Progenitor cell of endocrine pancreas (in vitro differentiated cells): ENCODE data around the gene SPRR2F. TPM values are rescaled to one million over a fixed set of nuclear protein-coding genes. Genes with fewer than 3 reads are reported as not detected.

ENCODE experiments used
- DNase-seq: peaks from one replicate; pipeline ENCODE4 v3.0.0; 2021; ENCODE audit warnings: low spot score; ENCODE audit not compliant: unreplicated experiment
- H3K27ac Mint-ChIP-seq: 2 replicates; pipeline ENCODE4 v1.8.0; 2021; ENCODE audit warnings: mild to moderate bottlenecking, moderate library complexity, mixed read lengths
- H3K27me3 Mint-ChIP-seq: 2 replicates; pipeline ENCODE4 v1.8.0; 2021; ENCODE audit warnings: mixed read lengths
- H3K36me3 Mint-ChIP-seq: 2 replicates; pipeline ENCODE4 v1.8.0; 2022; ENCODE audit warnings: mixed read lengths; ENCODE audit not compliant: insufficient read depth
- H3K4me1 Mint-ChIP-seq: 2 replicates; pipeline ENCODE4 v1.8.0; 2021; ENCODE audit warnings: low read depth, mixed read lengths
- H3K4me3 Mint-ChIP-seq: 2 replicates; pipeline ENCODE4 v1.8.0; 2021; ENCODE audit warnings: low read depth, mild to moderate bottlenecking, moderate library complexity, mixed read lengths
- H3K9me3 Mint-ChIP-seq: 2 replicates; pipeline ENCODE4 v1.8.0; 2021; ENCODE audit warnings: low read depth, mixed read lengths
- total RNA-seq: library from RNA; stranded (reverse); gene quantifications from 2 replicates; pipeline ENCODE4 v1.2.1, GENCODE V29; 2021
- TF ChIP-seq, protein P1 (sequence below): fragments of 200-600 bp; sonication (generic); IDR thresholded peaks from one replicate; pipeline ENCODE4 v1.5.0; 2021; ENCODE audit warnings: antibody characterized with exemption, mild to moderate bottlenecking; ENCODE audit not compliant: unreplicated experiment

SPRR2F gene
- total RNA-seq, 1 donor from 2014 or later = 1.7 TPM

DNA sequence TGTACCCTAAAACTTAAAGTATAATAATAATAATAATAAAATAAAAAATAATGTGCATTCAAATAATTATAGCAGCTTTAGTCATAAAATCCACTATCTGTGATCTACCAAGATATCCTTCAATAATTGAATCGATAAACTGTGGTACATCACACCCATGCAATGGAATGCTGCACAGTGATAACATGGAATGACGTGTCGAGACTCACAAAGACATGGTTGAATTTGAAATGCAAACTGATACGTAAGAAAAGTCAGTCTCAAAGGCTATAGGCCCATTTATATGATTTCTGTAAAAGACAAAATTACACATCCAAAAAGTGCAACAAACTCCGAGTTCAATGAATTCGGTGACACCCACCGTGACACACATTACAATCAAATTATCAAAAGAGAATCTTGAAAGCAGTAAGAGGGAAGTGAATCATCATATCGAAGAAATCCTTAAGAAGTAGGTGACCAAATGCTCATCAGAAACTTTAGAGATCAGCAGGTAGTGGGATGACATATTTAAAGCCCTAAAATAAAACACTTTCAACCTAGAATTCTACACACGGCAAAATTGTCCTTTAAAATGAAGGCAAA is 13.8 kb downstream of the SPRR2F start:
- Mint-ChIP-seq H3K4me1 (no peaks in the 10 kb centered on the region), H3K4me3 (no peak overlapping the region)
- no peak for DNase-seq

DNA sequence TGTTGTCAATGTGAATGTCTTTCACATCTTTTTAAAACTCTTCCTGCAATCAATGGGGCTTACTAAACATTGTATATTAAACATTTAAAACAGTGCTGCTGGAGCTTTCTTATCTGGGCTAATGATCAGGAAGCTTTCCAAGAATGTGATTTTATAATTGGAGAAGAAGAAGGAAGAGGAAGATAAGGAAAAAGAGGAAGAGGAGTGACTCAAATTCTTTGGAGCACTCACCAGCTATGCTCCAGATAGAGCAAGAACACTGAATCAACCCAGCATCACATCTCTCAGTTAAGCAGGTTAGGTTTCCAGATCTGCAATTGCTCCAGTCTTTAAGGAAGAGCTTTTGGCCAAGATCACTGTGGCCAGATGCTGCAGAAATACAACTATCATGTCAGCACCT is 17.6 kb downstream of the SPRR2F start:
- no peak for DNase-seq
- Mint-ChIP-seq H3K9me3 (no peaks in the 10 kb centered on the region), H3K27ac (no peak overlapping the region), H3K27me3 (no peaks in the 10 kb centered on the region), H3K4me1 (no peaks in the 10 kb centered on the region), H3K36me3 (no peaks in the 10 kb centered on the region), H3K4me3 (no peak overlapping the region)
- TF ChIP-seq, protein P1, sequence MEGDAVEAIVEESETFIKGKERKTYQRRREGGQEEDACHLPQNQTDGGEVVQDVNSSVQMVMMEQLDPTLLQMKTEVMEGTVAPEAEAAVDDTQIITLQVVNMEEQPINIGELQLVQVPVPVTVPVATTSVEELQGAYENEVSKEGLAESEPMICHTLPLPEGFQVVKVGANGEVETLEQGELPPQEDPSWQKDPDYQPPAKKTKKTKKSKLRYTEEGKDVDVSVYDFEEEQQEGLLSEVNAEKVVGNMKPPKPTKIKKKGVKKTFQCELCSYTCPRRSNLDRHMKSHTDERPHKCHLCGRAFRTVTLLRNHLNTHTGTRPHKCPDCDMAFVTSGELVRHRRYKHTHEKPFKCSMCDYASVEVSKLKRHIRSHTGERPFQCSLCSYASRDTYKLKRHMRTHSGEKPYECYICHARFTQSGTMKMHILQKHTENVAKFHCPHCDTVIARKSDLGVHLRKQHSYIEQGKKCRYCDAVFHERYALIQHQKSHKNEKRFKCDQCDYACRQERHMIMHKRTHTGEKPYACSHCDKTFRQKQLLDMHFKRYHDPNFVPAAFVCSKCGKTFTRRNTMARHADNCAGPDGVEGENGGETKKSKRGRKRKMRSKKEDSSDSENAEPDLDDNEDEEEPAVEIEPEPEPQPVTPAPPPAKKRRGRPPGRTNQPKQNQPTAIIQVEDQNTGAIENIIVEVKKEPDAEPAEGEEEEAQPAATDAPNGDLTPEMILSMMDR = no peak

More for the DNA sequence above, 13.8 kb downstream of the SPRR2F start:
- Mint-ChIP-seq H3K27ac (no peak overlapping the region), H3K27me3 (no peaks in the 10 kb centered on the region), H3K36me3 (no peaks in the 10 kb centered on the region), H3K9me3 (no peaks in the 10 kb centered on the region)
- TF ChIP-seq, protein P1 = no peak

DNA sequence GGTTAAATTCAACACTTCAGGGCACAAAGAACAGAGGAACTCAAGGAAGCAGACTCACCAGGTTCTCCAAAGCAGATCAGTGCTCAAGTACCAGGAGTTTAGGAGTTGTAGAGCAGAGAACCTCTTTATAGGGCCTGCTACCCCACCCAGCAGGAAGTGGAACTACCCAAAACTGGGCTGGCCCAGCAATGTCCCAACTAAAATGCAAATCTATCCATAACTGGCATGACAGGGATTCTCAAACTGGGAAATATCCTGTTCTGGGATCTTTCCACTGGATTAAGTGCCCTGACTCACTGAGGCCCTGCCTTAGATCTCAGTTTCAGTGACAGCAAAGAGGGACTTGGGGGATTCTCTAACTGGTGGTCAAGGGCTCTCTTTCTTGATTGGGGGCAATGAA is 18.9 kb downstream of the SPRR2F start, which contains the start of gene SPRR2E:
Gene SPRR2E, minus strand, starts transcription at position 101 of the 400 bp plus-strand sequence. CDS start 775 bp downstream, outside the sequence.
- H3K4me3 Mint-ChIP-seq = no peak within 1 kb of the TSS
- no peaks in the 10 kb centered on the region for H3K9me3 Mint-ChIP-seq
- TF ChIP-seq, protein P1 = no peak
- no peaks in the 10 kb centered on the region for H3K27me3 Mint-ChIP-seq
- DNase-seq = no peak
- H3K27ac Mint-ChIP-seq = no peak within 1 kb of the TSS
- no peaks in the 10 kb centered on the region for H3K36me3 Mint-ChIP-seq
- peaks cover under 1% of the 10 kb centered on the region for H3K4me1 Mint-ChIP-seq

DNA sequence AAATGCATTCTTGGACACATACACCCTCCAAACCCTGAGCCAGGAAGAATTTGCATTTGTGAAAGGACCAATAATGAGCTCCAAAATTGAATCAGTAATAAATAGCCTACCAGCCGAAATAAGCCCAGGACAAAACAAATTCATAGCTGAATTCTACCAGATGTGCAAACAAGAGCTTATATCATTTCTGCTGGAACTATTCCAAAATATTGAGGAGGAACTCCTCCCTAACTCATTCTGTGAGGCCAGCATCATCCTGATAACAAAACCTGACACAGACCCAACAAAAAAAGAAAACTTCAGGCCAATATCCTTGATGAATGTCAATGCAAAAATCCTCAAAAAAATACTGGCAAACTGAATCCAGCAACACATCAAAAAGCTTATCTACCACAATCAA is 25.7 kb downstream of the SPRR2F start:
- TF ChIP-seq, protein P1 = no peak
- peaks cover 4% of the 10 kb centered on the region for H3K4me1 Mint-ChIP-seq
- no peak overlapping the region for H3K27ac Mint-ChIP-seq
- no peaks in the 10 kb centered on the region for H3K9me3 Mint-ChIP-seq
- no peak for DNase-seq
- no peaks in the 10 kb centered on the region for H3K27me3 Mint-ChIP-seq
- H3K4me3 Mint-ChIP-seq = no peak overlapping the region
- H3K36me3 Mint-ChIP-seq = no peaks in the 10 kb centered on the region

DNA sequence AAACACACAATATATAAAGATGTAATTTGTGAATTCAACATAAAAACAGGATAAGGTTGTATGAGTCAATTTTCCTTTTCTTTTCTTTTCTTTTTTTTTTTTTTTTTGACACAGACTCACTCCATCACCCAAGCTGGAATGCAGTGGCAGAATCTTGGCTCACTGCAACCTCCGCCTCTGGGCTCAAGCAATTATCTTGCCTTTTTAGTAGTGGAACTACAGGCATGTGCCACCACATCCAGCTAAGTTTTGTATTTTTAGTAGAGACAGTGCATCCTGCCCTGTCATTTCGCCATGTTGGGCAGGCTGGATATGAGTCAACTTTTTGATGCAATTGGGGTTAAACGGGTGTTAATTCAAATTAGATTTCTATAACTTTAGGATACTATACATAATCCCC is 31.6 kb downstream of the SPRR2F start:
- H3K36me3 Mint-ChIP-seq = no peaks in the 10 kb centered on the region
- peaks cover 11% of the 10 kb centered on the region for H3K9me3 Mint-ChIP-seq
- TF ChIP-seq, protein P1 = no peak
- no peak for DNase-seq
- peaks cover 5% of the 10 kb centered on the region for H3K4me1 Mint-ChIP-seq
- no peak overlapping the region for H3K4me3 Mint-ChIP-seq
- H3K27ac Mint-ChIP-seq = no peak overlapping the region
- no peaks in the 10 kb centered on the region for H3K27me3 Mint-ChIP-seq
